Suprapubic skin (tissue), 4 donors: ENCODE data around the gene TLL1. TPM values are rescaled to one million over a fixed set of nuclear protein-coding genes. Genes with fewer than 3 reads are reported as not detected.

Source experiments
- DNase-seq, 2 donors: peaks; one replicate each; pipeline ENCODE4 v3.0.0-alpha.2; 2019; ENCODE audit warnings: low spot score in 2 of 2
- H3K27ac ChIP-seq: fragments of 200-600 bp; sonication (generic); one replicate; pipeline ENCODE4 v1.5.1; 2019
- H3K27me3 ChIP-seq: fragments of 200-600 bp; sonication (generic); one replicate; pipeline ENCODE4 v1.5.1; 2019
- H3K36me3 ChIP-seq: fragments of 200-600 bp; sonication (generic); one replicate; pipeline ENCODE4 v1.5.1; 2019
- H3K4me1 ChIP-seq: fragments of 200-600 bp; sonication (generic); one replicate; pipeline ENCODE4 v1.5.1; 2019
- H3K4me3 ChIP-seq: fragments of 200-600 bp; sonication (generic); one replicate; pipeline ENCODE4 v1.5.1; 2019; ENCODE audit warnings: mild to moderate bottlenecking
- H3K9me3 ChIP-seq: fragments of 200-600 bp; sonication (generic); one replicate; pipeline ENCODE4 v1.5.1; 2019
- EP300 ChIP-seq: sonication (generic); formaldehyde crosslinking; IDR thresholded peaks from one replicate; pipeline ENCODE4 v1.6.1; 2017; ENCODE audit warnings: antibody characterized with exemption
- POLR2A ChIP-seq, 2 donors: fragments of 450-650 bp; IDR thresholded peaks; one replicate each; pipeline ENCODE4 v1.6.1; 2017; ENCODE audit warnings: antibody characterized with exemption in 2 of 2, mild to moderate bottlenecking in 2 of 2, moderate library complexity in 2 of 2
- POLR2AphosphoS5 ChIP-seq, 3 donors: sonication (generic); formaldehyde crosslinking; IDR thresholded peaks; one replicate each; pipeline ENCODE4 v1.6.1; 2017; ENCODE audit warnings: antibody characterized with exemption in 3 of 3
- WGBS: methylation state at CpG from one replicate; pipeline ENCODE4 v1.1.5; 2018; 5-methylcytosine and 5-hydroxymethylcytosine counted together
- total RNA-seq, 4 donors: library from RNA; depleted of rRNA; stranded (reverse); fragments of >200 nt; gene quantifications; one replicate each; pipeline ENCODE4 v1.1.0, GENCODE V29; 2016
- TF ChIP-seq, protein P1 (sequence below), 2 donors: fragments of 200-600 bp in 1 of 2; fragments of 450-650 bp in 1 of 2; sonication (generic) in 1 of 2; IDR thresholded peaks; one replicate each; pipeline ENCODE4 v1.5.1; 2016 to 2019; ENCODE audit warnings: antibody characterized with exemption in 2 of 2, mild to moderate bottlenecking in 1 of 2, moderate library complexity in 1 of 2

TLL1 gene
- total RNA-seq, 4 donors from 2014 or later: 6.4 to 12.9 (median 8.6) TPM

DNA sequence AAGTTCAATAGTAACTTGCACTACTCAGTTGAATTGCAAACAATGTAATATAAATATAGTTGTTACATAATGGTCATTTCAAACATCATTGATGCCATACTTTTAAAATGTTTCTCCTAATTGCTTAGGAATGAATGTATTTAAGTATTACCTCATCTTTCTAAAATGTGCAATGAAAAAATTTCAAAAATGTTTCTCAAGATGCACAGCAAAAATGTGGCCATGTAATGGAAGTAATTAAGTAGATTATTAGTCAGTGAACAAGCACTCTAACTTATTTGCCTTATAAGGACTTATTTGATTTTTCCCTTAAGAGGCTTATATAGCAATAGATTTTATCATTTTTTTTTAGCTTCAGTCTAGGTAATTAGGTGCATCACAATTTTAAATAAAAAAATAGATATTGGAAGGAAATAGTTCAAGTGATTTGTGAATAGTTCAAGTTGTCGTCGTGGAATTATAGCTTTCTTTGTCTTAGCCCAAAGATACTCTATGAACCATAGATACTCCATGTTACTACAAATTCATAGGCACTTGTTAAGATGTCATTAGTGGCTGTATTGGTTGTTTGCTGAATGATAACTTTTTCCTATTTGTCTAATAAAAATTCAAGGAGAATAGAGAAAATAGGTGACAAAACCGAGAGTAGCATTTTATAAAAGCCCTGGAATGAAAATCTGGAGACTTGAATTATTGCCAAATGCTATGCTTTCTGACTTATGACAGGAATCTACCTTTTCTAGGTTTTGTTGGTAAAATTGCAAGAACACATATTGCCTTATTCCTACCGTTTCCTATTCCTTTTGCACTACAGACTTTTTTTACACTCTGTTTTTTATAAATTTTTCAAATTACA, 118.5 kb downstream of the TLL1 start:
- H3K4me1 ChIP-seq: no peaks in the 10 kb centered on the region
- H3K36me3 ChIP-seq: no peaks in the 10 kb centered on the region
- no peaks in the 10 kb centered on the region for H3K9me3 ChIP-seq
- H3K27me3 ChIP-seq: no peaks in the 10 kb centered on the region
- 85% methylated on average over 4 of the region's 4 CpGs for WGBS
- H3K4me3 ChIP-seq: no peak overlapping the region
- no peak for TF ChIP-seq EP300
- no peak for TF ChIP-seq POLR2AphosphoS5 (IDR thresholded peaks at IDR 0.05)
- no peak for TF ChIP-seq POLR2A (IDR thresholded peaks at IDR 0.05)
- TF ChIP-seq, protein P1, sequence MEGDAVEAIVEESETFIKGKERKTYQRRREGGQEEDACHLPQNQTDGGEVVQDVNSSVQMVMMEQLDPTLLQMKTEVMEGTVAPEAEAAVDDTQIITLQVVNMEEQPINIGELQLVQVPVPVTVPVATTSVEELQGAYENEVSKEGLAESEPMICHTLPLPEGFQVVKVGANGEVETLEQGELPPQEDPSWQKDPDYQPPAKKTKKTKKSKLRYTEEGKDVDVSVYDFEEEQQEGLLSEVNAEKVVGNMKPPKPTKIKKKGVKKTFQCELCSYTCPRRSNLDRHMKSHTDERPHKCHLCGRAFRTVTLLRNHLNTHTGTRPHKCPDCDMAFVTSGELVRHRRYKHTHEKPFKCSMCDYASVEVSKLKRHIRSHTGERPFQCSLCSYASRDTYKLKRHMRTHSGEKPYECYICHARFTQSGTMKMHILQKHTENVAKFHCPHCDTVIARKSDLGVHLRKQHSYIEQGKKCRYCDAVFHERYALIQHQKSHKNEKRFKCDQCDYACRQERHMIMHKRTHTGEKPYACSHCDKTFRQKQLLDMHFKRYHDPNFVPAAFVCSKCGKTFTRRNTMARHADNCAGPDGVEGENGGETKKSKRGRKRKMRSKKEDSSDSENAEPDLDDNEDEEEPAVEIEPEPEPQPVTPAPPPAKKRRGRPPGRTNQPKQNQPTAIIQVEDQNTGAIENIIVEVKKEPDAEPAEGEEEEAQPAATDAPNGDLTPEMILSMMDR (IDR thresholded peaks at IDR 0.05): no peak
- DNase-seq: no peak
- no peak overlapping the region for H3K27ac ChIP-seq

DNA sequence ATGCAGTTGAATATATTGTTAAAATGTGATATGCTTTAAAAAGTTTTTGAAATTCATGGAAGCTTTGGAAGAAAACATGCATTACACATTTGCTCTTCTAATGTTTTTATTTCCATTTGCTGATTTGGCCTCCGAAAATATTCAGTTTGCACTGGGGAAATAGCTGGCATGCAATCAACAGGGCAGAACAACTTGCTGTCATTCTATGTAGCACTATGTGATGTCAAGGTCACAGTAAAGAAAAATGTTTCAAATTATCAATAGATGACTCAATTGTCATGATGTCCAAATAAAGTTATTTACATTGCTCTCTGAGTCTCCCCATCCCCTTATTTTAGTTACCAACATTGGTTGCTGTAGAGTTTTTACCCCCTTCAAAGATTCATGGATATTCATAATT, 119.2 kb downstream of the TLL1 start:
- TF ChIP-seq EP300: no peak
- WGBS: 59% methylated on average over 1 of the region's 1 CpG
- no peak overlapping the region for H3K4me3 ChIP-seq
- no peaks in the 10 kb centered on the region for H3K9me3 ChIP-seq
- no peaks in the 10 kb centered on the region for H3K4me1 ChIP-seq
- no peaks in the 10 kb centered on the region for H3K27me3 ChIP-seq
- no peak overlapping the region for H3K27ac ChIP-seq
- no peak for DNase-seq
- no peaks in the 10 kb centered on the region for H3K36me3 ChIP-seq

DNA sequence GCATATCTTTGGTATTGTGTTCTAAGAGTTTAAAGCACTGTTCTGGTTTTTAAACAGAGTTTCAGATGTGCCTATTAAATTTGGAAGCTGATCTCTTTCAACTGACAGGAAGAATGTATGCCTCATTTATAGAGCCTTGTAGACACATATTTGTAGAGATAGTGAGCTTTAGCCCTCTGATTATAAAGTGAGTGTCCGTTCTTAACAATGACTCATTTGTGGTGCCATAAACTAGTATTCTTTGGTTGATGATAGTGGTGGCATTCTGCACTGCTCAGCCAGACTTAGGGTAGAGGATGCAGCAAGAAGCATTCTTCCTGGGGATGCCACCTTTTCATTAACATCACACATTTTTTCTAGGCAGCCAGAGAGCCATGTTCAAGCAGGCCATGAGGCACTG, 121.7 kb downstream of the TLL1 start:
- H3K36me3 ChIP-seq: no peaks in the 10 kb centered on the region
- H3K9me3 ChIP-seq: no peaks in the 10 kb centered on the region
- TF ChIP-seq POLR2A (IDR thresholded peaks at IDR 0.05): no peak
- no peak overlapping the region for H3K27ac ChIP-seq
- no peak overlapping the region for H3K4me3 ChIP-seq
- WGBS: 59% methylated on average over 1 of the region's 1 CpG
- no peaks in the 10 kb centered on the region for H3K4me1 ChIP-seq
- DNase-seq: no peak
- H3K27me3 ChIP-seq: no peaks in the 10 kb centered on the region

DNA sequence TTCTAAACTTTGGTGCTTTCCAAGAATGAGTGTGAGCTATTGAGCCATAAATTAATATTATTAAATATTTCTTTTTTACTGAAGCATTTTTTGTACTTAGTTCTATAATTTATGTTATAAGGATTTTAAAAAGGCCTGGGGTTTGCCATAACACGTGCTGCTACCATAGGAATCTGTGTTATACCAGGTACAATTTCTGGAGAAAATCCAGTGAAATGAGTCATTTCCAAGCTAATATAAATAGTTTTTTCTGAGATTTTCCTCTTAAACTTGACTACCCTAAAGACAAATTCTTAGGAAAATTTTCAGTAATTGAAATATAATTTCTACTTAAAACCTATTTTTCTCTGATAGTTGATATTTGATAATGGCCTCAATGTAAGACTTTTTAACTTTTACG, 130.8 kb downstream of the TLL1 start:
- no peak for DNase-seq
- H3K27ac ChIP-seq: no peak overlapping the region
- H3K27me3 ChIP-seq: no peaks in the 10 kb centered on the region
- H3K4me3 ChIP-seq: no peak overlapping the region
- TF ChIP-seq EP300: no peak
- TF ChIP-seq, protein P1 (IDR thresholded peaks at IDR 0.05): no peak
- no peak for TF ChIP-seq POLR2A (IDR thresholded peaks at IDR 0.05)
- no peak for TF ChIP-seq POLR2AphosphoS5 (IDR thresholded peaks at IDR 0.05)
- WGBS: 73% methylated on average over 2 of the region's 2 CpGs
- H3K36me3 ChIP-seq: no peaks in the 10 kb centered on the region
- H3K4me1 ChIP-seq: no peaks in the 10 kb centered on the region
- no peaks in the 10 kb centered on the region for H3K9me3 ChIP-seq

DNA sequence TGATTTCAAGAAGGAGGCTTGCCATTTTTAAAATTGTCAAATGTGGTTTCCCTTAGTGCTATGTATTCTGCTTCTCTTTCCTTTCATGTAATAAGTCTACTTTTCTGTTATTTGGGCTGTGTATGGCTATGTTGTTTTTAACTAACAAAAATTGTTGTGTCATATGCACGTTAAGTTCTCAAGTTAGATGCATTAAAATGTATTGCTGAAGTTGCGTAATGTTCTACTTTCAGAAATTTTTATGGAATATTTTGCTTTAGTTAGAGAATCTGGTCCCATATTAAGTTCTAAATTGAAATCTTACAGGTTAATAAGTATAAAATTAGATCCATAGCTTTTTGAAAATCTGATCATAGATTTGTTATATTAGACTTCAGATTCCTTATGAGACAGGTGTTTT, 133.2 kb downstream of the TLL1 start:
- 86% methylated on average over 2 of the region's 2 CpGs for WGBS
- DNase-seq: no peak
- Histone ChIP-seq H3K9me3 (no peaks in the 10 kb centered on the region), H3K36me3 (no peaks in the 10 kb centered on the region), H3K4me1 (no peaks in the 10 kb centered on the region), H3K4me3 (no peak overlapping the region), H3K27ac (no peak overlapping the region), H3K27me3 (no peaks in the 10 kb centered on the region)
- TF ChIP-seq, protein P1 (IDR thresholded peaks at IDR 0.05): no peak
- TF ChIP-seq POLR2AphosphoS5 (IDR thresholded peaks at IDR 0.05): no peak
- TF ChIP-seq EP300: no peak
- no peak for TF ChIP-seq POLR2A (IDR thresholded peaks at IDR 0.05)

DNA sequence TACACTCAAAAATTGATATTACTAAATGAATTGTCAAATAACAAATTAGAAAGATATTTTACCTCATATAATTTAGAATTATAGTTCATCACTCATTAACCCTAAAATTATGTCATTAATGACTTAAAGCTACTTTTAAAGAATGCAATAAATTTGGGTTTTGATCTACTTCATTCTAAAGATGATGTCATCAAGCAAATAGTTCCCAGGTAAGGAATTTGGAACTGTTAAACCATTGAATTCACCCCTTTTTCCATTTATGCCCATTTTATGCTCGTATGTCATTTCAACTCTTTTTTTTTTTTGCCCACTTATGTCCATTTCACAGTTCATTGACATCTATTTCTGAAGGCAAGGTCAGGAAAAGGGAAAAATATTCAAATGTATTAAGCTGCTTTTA, 135.5 kb downstream of the TLL1 start:
- Histone ChIP-seq H3K27ac (no peak overlapping the region), H3K9me3 (no peaks in the 10 kb centered on the region), H3K4me1 (no peaks in the 10 kb centered on the region), H3K36me3 (no peaks in the 10 kb centered on the region), H3K27me3 (no peaks in the 10 kb centered on the region), H3K4me3 (no peak overlapping the region)
- TF ChIP-seq POLR2AphosphoS5 (IDR thresholded peaks at IDR 0.05) (no peak), EP300 (no peak), POLR2A (IDR thresholded peaks at IDR 0.05) (no peak)
- TF ChIP-seq, protein P1 (IDR thresholded peaks at IDR 0.05): no peak
- DNase-seq: no peak
- 72% methylated on average over 1 of the region's 1 CpG for WGBS
